Stimulated activated memory B cell treated with anti-CD40 and anti-IgM and Interleukin-4, amounts not matched to agents 10 μg/mL and 1 μg/mL and 100 μg/mL, for 72 hours (primary cell): Measurements from ENCODE around the gene TTC16.

Source experiments
- ATAC-seq: fragments of 150-1000 bp; cut with Tn5 transposase; 2 replicates; pipeline ENCODE4 v1.10.0; 2021
- H3K27ac Mint-ChIP-seq: one replicate; pipeline ENCODE4 v1.8.0; 2022; ENCODE audit warnings: mild to moderate bottlenecking, mixed read lengths
- H3K27me3 Mint-ChIP-seq: one replicate; pipeline ENCODE4 v1.8.0; 2022; ENCODE audit warnings: mixed read lengths
- H3K36me3 Mint-ChIP-seq: one replicate; pipeline ENCODE4 v1.8.0; 2022; ENCODE audit warnings: mixed read lengths
- H3K4me1 Mint-ChIP-seq: one replicate; pipeline ENCODE4 v1.8.0; 2022; ENCODE audit warnings: mixed read lengths
- H3K4me3 Mint-ChIP-seq: one replicate; pipeline ENCODE4 v1.8.0; 2022; ENCODE audit warnings: mild to moderate bottlenecking, moderate library complexity, mixed read lengths
- H3K9me3 Mint-ChIP-seq: one replicate; pipeline ENCODE4 v1.8.0; 2022; ENCODE audit warnings: mixed read lengths

Gene TTC16

GRCh38 chr9:127724012-127724411 lies 8.1 kb downstream of the TTC16 start:
- Mint-ChIP-seq H3K4me1 (no peaks in the 10 kb centered on the region), H3K4me3 (no peak overlapping the region), H3K36me3 (no peaks in the 10 kb centered on the region), H3K27me3 (peaks cover 9% of the 10 kb centered on the region), H3K9me3 (no peaks in the 10 kb centered on the region), H3K27ac (no peak overlapping the region)
- no peak for ATAC-seq

- H3K9me3 Mint-ChIP-seq: no peaks in the 10 kb centered on the region
- no peaks in the 10 kb centered on the region for H3K4me1 Mint-ChIP-seq
- H3K27me3 Mint-ChIP-seq: peaks cover 9% of the 10 kb centered on the region
- no peak for ATAC-seq
- H3K36me3 Mint-ChIP-seq: peaks cover 6% of the 10 kb centered on the region
- H3K27ac Mint-ChIP-seq: no peak overlapping the region
- no peak overlapping the region for H3K4me3 Mint-ChIP-seq
Measured at GRCh38 chr9:127726871-127727270, 11.0 kb downstream of the TTC16 start.

DNA sequence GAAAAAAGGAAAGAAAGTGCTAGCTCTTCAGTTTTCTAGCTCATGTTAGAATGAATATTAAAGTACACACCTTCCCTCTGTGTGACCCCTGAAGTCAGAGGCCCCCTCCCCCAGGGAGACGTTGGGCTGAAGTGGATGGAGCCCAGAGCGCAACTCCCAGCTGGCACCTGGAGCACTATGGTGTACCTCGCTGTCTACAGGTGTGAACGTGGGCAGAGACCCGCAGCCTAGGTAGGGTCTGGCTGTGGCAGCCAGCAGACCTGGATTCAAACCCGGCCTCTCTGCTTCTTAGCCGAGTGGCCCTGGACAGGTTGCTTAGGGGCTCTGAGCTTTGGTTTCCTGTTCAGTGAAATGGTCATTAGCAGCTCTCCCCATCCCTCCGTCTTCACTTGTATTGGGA lies 12.9 kb downstream of the TTC16 start:
- peaks cover 5% of the 10 kb centered on the region for H3K27me3 Mint-ChIP-seq
- ATAC-seq: no peak
- H3K4me3 Mint-ChIP-seq: no peak overlapping the region
- peaks cover 4% of the 10 kb centered on the region for H3K4me1 Mint-ChIP-seq
- peaks cover 8% of the 10 kb centered on the region for H3K36me3 Mint-ChIP-seq
- H3K9me3 Mint-ChIP-seq: no peaks in the 10 kb centered on the region
- no peak overlapping the region for H3K27ac Mint-ChIP-seq

DNA sequence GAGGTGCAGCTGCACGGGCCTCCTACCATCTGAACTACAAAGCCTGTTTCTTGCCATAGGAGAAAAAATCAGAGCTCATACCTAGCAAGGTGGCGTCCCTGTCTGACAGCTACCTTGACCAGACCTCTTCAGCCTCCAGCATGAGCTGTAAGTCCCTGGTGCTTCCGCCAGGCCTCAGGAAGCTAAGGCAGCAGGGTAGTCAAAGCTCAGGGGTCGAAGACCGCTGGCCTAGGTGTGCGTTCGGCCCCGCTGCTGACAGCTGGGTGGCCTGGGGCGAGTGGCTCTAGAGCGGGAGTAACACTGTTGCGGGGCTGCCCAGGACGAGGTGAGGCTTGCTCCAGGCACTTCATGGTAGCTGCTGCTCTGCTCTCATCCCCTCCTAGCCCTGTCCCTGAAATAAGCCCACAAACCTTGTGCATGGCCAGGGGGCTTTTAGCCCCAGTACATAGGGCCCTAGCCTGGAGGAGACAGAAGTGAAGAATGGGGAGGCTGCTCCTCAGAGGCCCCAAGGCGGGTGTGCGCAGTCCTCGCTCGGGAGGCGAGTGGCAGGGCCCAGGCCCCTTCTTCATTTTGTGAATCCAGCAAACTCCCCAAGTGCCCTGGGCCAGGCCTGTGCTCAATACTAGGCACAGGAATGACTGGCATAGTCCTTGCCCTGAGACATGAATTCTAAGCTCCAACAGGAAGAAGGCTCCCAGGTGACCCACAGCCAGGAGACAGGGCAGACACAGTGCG lies 13.8 kb downstream of the TTC16 start:
- Mint-ChIP-seq H3K4me3 (no peak overlapping the region), H3K4me1 (peaks cover 11% of the 10 kb centered on the region), H3K27me3 (no peaks in the 10 kb centered on the region), H3K36me3 (peaks cover 8% of the 10 kb centered on the region), H3K9me3 (no peaks in the 10 kb centered on the region), H3K27ac (no peak overlapping the region)
- ATAC-seq: no peak

DNA sequence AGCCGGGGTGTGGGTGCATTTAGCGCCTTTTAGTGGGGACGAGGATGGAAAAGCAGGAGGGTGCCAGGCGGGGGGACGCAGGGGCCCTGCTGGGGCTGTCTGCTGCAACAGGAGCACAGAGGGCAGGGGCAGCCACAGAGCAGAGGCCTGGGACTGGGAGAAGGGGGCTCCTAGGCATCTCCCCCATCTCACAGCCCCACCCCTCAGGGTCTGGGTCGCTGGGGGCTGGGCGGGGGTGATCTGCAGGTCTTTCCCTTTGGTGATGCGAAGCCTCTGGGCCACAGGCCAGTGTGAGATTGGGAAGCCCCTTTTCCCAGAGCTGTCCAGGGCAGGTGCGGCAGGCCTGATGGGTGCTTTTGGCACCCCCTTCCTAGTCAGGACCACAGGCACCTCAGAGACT lies 14.4 kb downstream of the TTC16 start:
- H3K27ac Mint-ChIP-seq: no peak overlapping the region
- H3K9me3 Mint-ChIP-seq: no peaks in the 10 kb centered on the region
- H3K4me3 Mint-ChIP-seq: no peak overlapping the region
- H3K4me1 Mint-ChIP-seq: peaks cover 11% of the 10 kb centered on the region
- peaks cover 8% of the 10 kb centered on the region for H3K36me3 Mint-ChIP-seq
- ATAC-seq: no peak
- H3K27me3 Mint-ChIP-seq: no peaks in the 10 kb centered on the region

DNA sequence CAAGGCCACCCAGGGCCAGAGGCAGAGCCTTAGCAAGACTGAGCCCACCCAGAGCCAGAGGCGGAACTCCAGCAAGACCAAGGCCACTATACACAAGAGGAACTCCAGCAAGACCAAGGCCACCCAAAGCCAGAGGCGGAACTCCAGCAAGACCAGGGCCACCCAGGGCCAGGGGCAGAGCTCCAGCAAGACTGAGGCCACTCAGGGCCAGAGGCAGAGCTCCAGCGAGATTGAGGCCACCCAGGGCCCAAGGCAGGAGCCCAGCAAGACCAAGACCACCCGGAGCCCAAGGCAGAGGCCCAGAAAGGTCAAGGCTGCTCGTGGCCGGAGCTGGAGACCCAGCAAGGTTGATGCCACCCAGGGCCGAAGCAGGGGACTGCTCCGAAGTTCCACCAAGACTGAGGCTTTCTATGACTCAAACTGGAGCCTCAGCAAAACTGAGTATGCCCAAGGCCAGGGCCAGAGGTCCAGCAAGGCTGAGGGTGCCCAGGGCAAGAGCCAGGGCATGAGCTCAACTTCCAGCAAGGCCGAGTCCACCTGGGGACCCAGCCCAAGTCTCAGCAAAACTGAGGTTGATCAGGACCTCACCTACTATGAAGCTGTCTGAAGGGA lies 15.0 kb downstream of the TTC16 start:
- ATAC-seq: no peak
- H3K9me3 Mint-ChIP-seq: no peaks in the 10 kb centered on the region
- H3K4me1 Mint-ChIP-seq: peaks cover 11% of the 10 kb centered on the region
- peaks cover 8% of the 10 kb centered on the region for H3K36me3 Mint-ChIP-seq
- no peak overlapping the region for H3K4me3 Mint-ChIP-seq
- H3K27ac Mint-ChIP-seq: no peak overlapping the region
- H3K27me3 Mint-ChIP-seq: no peaks in the 10 kb centered on the region

DNA sequence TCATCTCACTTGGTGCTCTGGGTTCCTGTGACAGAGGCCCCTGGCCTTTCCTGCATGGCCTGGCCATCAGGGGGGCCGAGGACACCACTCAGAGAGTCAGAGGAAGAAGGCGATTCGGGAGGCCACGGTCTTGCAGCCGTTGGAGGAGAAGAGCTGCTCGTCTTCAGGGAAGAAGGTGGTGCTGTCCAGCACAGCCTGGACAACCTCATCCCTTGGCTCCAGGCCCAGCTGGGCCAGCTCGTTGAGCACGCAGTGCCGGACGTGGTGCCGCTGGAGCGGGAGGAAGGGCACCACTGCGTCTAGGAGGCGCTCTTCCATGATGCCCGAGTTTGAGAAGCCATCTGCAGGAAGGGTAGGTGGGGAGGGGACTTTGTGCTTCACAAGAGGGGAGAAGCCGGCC lies 16.1 kb downstream of the TTC16 start:
- H3K36me3 Mint-ChIP-seq: peaks cover 8% of the 10 kb centered on the region
- no peaks in the 10 kb centered on the region for H3K27me3 Mint-ChIP-seq
- peaks cover 11% of the 10 kb centered on the region for H3K4me1 Mint-ChIP-seq
- H3K9me3 Mint-ChIP-seq: no peaks in the 10 kb centered on the region
- no peak overlapping the region for H3K4me3 Mint-ChIP-seq
- H3K27ac Mint-ChIP-seq: no peak overlapping the region
- ATAC-seq: no peak

DNA sequence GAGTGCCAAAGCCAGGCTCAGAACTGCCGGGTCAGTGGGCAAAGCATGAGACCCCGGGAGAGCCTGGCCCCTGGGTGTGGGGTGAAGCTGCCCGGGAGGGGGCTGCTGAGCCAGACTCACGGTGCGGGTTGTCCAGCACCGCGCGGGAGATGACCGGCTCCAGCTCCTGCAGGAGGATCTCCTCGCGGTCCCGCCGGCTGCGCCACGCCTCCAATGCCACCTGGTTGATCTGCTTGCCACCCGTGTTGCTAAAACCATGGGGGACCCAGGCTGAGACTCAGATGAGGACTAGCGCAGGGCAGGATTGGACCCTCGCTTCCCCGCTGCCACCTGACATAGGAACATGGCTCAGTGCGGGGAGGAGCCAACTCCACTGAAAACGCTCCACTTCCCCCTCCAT lies 16.6 kb downstream of the TTC16 start:
- Mint-ChIP-seq H3K27ac (no peak overlapping the region), H3K9me3 (no peaks in the 10 kb centered on the region), H3K36me3 (peaks cover 8% of the 10 kb centered on the region), H3K4me3 (no peak overlapping the region), H3K4me1 (peaks cover 11% of the 10 kb centered on the region), H3K27me3 (no peaks in the 10 kb centered on the region)
- no peak for ATAC-seq

DNA sequence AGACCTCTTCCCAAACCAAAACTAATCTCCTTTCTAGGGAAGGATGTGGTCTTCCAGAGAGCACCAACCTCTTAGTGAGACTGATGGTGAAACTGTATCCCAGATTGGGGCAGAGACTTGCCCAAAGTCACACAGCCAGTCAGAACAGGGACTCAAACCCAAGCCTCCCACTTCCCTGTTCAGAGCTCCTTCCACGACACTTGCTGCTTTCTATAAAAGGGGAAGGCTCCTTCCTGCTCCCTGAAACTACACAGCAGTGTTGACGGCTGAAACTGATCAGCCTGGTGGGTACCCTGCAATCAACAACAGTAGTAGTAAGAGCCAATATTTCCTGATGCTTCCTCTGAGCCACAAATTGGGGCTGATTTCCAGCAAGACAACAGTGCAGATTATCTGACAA lies 17.7 kb downstream of the TTC16 start:
- Mint-ChIP-seq H3K9me3 (no peaks in the 10 kb centered on the region), H3K4me3 (peak overlapping the region; percentile 63), H3K27ac (peak overlapping the region; percentile 20), H3K4me1 (peaks cover 11% of the 10 kb centered on the region), H3K36me3 (peaks cover 17% of the 10 kb centered on the region), H3K27me3 (no peaks in the 10 kb centered on the region)
- ATAC-seq: no peak

DNA sequence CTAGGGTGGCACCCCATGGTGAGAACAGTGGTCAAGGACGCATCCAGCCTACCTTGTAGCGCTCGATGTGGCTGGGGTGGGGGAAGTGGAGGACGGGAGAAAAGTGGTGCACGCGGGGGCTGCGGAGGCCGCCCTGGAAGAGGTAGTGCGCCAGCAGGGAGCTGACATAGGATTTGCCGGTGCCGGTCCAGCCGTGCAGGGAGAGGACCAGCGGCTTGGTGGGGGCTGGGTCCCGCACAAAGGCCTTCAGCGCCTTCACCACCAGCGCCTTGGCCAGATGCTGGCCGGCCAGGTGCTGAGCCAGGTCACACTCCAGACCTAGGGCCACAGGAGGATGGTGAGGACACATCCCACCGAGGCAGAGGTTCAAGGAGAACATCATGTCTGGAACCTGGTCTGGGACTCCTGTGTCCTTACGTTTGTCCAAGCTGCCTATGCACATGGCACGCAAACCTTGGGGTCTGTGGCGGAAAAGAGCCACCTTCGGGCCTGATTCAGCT lies 18.4 kb downstream of the TTC16 start:
- Mint-ChIP-seq H3K36me3 (peaks cover 23% of the 10 kb centered on the region), H3K27ac (peak overlapping the region; percentile 20), H3K4me1 (peaks cover 11% of the 10 kb centered on the region), H3K4me3 (peak overlapping the region; percentile 77), H3K27me3 (no peaks in the 10 kb centered on the region), H3K9me3 (no peaks in the 10 kb centered on the region)
- ATAC-seq: no peak

DNA sequence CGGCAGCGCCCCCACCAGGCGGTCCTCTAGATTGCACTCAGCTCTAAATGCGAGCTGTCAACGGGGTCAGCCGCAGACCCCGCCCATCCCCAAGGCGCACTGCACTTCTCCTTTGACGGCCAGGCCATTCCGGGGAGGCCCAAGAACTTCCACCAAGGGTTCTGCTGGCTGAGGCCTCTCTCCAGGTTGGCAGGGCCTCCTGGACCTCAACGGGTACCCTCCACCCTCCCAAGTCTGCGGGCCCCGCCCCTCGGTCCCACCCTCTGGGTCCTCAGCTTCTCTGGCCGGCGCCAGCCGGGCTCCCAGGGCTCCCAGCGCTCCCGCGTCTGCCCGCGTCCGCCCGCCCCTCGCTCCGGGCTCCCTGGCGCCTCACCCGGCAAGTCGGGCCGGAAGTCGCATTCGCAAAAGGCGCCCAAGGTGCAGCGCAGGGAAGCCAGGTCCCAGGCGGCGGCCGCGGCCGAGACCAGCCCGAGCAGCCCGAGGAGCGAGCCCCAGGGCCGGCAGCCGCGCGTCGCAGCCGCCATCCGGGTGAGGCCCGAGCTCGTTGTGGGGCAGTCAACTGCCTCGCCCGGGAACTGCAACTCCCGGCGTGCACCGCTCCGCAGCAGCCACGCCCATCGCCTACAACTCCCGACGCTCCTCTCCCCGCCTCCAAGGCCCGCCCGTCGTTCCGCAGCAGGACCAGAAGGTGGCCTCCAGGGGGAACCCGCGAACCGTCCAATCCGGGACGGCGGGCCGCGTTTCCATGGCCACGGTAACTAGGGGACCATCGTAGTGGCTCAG lies 19.1 kb downstream of the TTC16 start, which contains the start of gene TOR2A:
Gene TOR2A, minus strand, starts transcription at position 548 of the 783 bp plus-strand sequence. Its CDS starts 24 bp downstream, at position 524.
- ATAC-seq: peak; percentile 97
- Mint-ChIP-seq H3K36me3 (peaks cover 27% of the 10 kb centered on the region), H3K4me3 (peak within 1 kb of the TSS; percentile 77), H3K27ac (peak within 1 kb of the TSS; percentile 20), H3K27me3 (no peaks in the 10 kb centered on the region), H3K9me3 (no peaks in the 10 kb centered on the region), H3K4me1 (peaks cover 11% of the 10 kb centered on the region)

DNA sequence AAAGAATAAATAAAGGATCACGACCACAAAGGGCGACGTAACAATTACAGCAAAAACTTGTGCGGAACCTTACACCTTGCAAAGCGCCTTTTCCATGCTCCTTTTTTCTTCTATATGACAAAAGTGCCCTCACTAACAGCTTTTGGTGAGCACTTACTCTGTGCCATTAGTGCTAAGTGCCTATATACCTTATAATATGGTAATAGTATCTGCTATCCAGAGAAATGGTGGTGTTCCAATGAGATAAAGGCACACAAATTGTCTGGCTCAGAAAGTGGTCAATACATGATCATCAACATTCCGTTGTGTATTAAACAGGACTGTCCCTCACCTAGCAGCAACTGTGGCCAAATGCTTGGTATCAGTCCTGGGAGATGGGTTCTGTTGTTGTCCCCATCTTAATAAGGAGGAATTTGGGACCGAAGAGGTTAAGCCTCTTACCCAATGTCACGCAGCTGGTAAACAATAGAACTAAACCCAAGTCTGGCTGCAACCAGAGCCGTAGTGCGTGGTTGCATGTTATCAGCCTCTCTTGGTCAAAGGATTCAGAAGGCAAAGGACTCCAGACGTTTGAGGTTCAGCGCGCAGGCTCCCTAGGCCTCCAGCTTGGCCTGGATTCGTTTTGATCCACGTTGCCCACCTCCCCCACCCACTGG lies 19.8 kb downstream of the TTC16 start:
- H3K4me1 Mint-ChIP-seq: peaks cover 11% of the 10 kb centered on the region
- no peaks in the 10 kb centered on the region for H3K27me3 Mint-ChIP-seq
- H3K27ac Mint-ChIP-seq: peak overlapping the region; percentile 20
- peaks cover 27% of the 10 kb centered on the region for H3K36me3 Mint-ChIP-seq
- no peak for ATAC-seq
- H3K9me3 Mint-ChIP-seq: no peaks in the 10 kb centered on the region
- H3K4me3 Mint-ChIP-seq: peak overlapping the region; percentile 77

GRCh38 chr9:127738666-127739065 lies 22.8 kb downstream of the TTC16 start:
- H3K9me3 Mint-ChIP-seq: no peaks in the 10 kb centered on the region

DNA sequence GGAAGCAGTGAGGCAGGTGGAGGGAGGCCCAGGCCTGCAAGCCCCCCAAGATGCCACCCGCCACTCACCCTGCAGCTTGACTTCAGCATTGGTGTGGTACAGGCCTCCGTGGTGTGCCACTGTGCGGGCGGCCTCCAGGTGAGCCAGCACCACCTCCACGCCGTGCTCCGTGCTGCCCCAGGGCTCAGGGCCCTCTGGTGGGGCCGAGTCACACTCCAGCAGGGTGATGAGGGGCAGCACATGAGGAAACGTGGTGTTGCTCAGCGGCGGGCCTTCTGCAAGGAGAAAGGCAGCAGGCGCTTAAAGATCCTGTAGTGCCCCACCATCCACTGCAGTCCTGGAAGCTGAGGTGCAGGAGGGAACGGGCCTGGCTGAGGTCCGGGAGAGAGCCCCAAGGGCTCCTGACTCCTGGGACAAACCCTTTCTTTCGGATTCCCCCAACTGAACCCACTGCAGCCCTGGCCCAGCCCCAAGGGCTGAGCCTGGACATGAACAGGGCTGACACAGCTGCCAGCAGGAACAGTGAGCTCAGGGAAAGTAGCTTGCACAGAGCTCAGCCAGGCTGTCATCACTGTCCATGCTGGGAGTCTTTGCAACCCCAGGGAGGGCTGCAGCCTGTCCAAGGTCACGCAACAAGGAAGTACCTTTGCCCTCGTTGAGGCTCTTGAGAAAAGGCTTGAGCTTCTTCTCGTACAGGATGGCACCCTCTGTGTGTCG lies 23.9 kb downstream of the TTC16 start:
- no peak for ATAC-seq
- H3K36me3 Mint-ChIP-seq: peaks cover 35% of the 10 kb centered on the region
- H3K4me1 Mint-ChIP-seq: no peaks in the 10 kb centered on the region
- H3K27ac Mint-ChIP-seq: peak overlapping the region; percentile 41
- no peaks in the 10 kb centered on the region for H3K27me3 Mint-ChIP-seq
- H3K4me3 Mint-ChIP-seq: no peak overlapping the region
- H3K9me3 Mint-ChIP-seq: no peaks in the 10 kb centered on the region

More at GRCh38 chr9:127738666-127739065, 22.8 kb downstream of the TTC16 start:
- no peaks in the 10 kb centered on the region for H3K27me3 Mint-ChIP-seq
- peaks cover 33% of the 10 kb centered on the region for H3K36me3 Mint-ChIP-seq
- no peak for ATAC-seq
- H3K27ac Mint-ChIP-seq: no peak overlapping the region
- peaks cover 8% of the 10 kb centered on the region for H3K4me1 Mint-ChIP-seq
- H3K4me3 Mint-ChIP-seq: no peak overlapping the region
